K562 (cell line): ENCODE data around the gene TSHZ1. TPM values are rescaled to one million over a fixed set of nuclear protein-coding genes. Genes with fewer than 3 reads are reported as not detected.

Experiments
- C11orf30 ChIP-seq: fragments of 450-650 bp; IDR thresholded peaks from 2 replicates; pipeline ENCODE4 v1.6.1; 2016; ENCODE audit warnings: low read depth, mild to moderate bottlenecking
- ETV6 ChIP-seq, 3 experiments: fragments of 150-350 bp in 1 of 3; sonication (generic) in 1 of 3; formaldehyde crosslinking in 1 of 3; IDR thresholded peaks; 2 replicates each; pipeline versions ENCODE4 v1.6.1 to v1.8.0; 2014 to 2022; ENCODE audit warnings: borderline replicate concordance in 2 of 3, low read depth in 2 of 3, antibody characterized with exemption in 1 of 3, low read length in 1 of 3, mild to moderate bottlenecking in 1 of 3, missing genetic modification reagents in 1 of 3
- NFATC3 ChIP-seq: fragments of 450-650 bp; IDR thresholded peaks from 2 replicates; pipeline ENCODE4 v1.6.1; 2017; ENCODE audit warnings: mild to moderate bottlenecking
- ZBTB7A ChIP-seq: IDR thresholded peaks from 2 replicates; pipeline ENCODE4 v1.6.1; 2011; ENCODE audit warnings: low read depth, mild to moderate bottlenecking, low read length, moderate library complexity, borderline replicate concordance; ENCODE audit not compliant: control insufficient read depth
- ZKSCAN1 ChIP-seq: fragments of 150-350 bp; IDR thresholded peaks from 2 replicates; pipeline ENCODE4 v1.6.1; 2016; ENCODE audit warnings: low read depth, low read length
- polyA plus RNA-seq, 8 experiments: library from polyadenylated mRNA; depleted of rRNA in 4 of 8; stranded (reverse) in 5 of 8; unstranded in 3 of 8; fragments of >200 nt; fragmentation: Nextera tagmentation in 2 of 8; fragmentation: Illumina TruSeq in 1 of 8; extraction: Ambion mirVana in 2 of 8; extraction: Trizol in 1 of 8; gene quantifications; 2 replicates each; pipeline versions ENCODE4 v1.2.1 to v1.2.3, GENCODE V29; 2011 to 2014; ENCODE audit warnings: inconsistent platforms in 1 of 8, missing spikeins in 1 of 8
- total RNA-seq, 7 experiments: library from RNA; depleted of rRNA in 6 of 7; stranded (reverse); fragments of >200 nt in 6 of 7; fragmentation: Illumina TruSeq in 2 of 7; extraction: Trizol in 2 of 7; gene quantifications; 2 replicates each; pipeline versions ENCODE4 v1.2.1 to v1.2.3, GENCODE V29; 2011 to 2021; ENCODE audit warnings: low replicate concordance in 1 of 7
- TF ChIP-seq, protein P1 (sequence below), 2 experiments: fragments of 150-350 bp in 1 of 2; IDR thresholded peaks; 2 replicates each; pipeline ENCODE4 v1.6.1; 2012 to 2016; ENCODE audit warnings: low read depth in 2 of 2, low read length in 2 of 2, mild to moderate bottlenecking in 1 of 2, moderate library complexity in 1 of 2
- TF ChIP-seq, protein P2 (sequence below), 2 experiments: fragments of 450-650 bp; IDR thresholded peaks; 2 replicates each; pipeline ENCODE4 v1.6.1; 2016; ENCODE audit warnings: mild to moderate bottlenecking in 2 of 2, borderline replicate concordance in 1 of 2, low read depth in 1 of 2, moderate library complexity in 1 of 2

TSHZ1 gene
- total and polyA plus RNA-seq, 9 of the 15 experiments (the other 6 are each of a cell fraction or from before 2014, with no cell fraction given), result 1.1 to 7.2 (median 2.7) TPM

DNA sequence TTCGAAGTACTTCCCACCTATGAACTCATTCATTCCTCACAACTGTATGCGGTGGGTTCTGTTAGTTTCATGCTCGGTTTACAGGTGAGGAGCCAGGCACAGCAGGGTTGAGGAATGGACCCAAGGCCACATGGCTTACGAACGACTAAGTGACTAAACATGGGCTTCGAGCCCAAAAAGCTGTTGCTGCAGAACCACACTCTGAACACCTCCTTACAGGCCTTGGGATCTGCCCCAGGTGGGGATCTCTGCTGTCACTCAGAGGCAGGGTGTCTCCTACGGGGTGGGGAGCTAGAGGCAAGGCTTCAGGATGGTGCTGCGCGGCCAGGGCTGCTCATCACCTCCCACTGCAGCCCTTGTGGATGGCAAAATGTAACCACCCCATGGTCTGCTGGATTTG lies 80.9 kb downstream of the TSHZ1 start (continued):
- TF ChIP-seq NFATC3, result no peak
- no peak for TF ChIP-seq ZBTB7A
- TF ChIP-seq ETV6 (IDR thresholded peaks at IDR 0.05; ENCODE audit: borderline replicate concordance in 1 of 2, low read depth in 2 of 2, low read length in 1 of 2), result no peak
- TF ChIP-seq ETV6 (CRISPR knock-in tag; IDR thresholded peaks at IDR 0.05; ENCODE audit: borderline replicate concordance), result no peak
- TF ChIP-seq, protein P1, sequence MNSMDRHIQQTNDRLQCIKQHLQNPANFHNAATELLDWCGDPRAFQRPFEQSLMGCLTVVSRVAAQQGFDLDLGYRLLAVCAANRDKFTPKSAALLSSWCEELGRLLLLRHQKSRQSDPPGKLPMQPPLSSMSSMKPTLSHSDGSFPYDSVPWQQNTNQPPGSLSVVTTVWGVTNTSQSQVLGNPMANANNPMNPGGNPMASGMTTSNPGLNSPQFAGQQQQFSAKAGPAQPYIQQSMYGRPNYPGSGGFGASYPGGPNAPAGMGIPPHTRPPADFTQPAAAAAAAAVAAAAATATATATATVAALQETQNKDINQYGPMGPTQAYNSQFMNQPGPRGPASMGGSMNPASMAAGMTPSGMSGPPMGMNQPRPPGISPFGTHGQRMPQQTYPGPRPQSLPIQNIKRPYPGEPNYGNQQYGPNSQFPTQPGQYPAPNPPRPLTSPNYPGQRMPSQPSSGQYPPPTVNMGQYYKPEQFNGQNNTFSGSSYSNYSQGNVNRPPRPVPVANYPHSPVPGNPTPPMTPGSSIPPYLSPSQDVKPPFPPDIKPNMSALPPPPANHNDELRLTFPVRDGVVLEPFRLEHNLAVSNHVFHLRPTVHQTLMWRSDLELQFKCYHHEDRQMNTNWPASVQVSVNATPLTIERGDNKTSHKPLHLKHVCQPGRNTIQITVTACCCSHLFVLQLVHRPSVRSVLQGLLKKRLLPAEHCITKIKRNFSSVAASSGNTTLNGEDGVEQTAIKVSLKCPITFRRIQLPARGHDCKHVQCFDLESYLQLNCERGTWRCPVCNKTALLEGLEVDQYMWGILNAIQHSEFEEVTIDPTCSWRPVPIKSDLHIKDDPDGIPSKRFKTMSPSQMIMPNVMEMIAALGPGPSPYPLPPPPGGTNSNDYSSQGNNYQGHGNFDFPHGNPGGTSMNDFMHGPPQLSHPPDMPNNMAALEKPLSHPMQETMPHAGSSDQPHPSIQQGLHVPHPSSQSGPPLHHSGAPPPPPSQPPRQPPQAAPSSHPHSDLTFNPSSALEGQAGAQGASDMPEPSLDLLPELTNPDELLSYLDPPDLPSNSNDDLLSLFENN (IDR thresholded peaks at IDR 0.05; ENCODE audit: low read depth in 2 of 2, low read length in 2 of 2), result no peak
- TF ChIP-seq, protein P2, sequence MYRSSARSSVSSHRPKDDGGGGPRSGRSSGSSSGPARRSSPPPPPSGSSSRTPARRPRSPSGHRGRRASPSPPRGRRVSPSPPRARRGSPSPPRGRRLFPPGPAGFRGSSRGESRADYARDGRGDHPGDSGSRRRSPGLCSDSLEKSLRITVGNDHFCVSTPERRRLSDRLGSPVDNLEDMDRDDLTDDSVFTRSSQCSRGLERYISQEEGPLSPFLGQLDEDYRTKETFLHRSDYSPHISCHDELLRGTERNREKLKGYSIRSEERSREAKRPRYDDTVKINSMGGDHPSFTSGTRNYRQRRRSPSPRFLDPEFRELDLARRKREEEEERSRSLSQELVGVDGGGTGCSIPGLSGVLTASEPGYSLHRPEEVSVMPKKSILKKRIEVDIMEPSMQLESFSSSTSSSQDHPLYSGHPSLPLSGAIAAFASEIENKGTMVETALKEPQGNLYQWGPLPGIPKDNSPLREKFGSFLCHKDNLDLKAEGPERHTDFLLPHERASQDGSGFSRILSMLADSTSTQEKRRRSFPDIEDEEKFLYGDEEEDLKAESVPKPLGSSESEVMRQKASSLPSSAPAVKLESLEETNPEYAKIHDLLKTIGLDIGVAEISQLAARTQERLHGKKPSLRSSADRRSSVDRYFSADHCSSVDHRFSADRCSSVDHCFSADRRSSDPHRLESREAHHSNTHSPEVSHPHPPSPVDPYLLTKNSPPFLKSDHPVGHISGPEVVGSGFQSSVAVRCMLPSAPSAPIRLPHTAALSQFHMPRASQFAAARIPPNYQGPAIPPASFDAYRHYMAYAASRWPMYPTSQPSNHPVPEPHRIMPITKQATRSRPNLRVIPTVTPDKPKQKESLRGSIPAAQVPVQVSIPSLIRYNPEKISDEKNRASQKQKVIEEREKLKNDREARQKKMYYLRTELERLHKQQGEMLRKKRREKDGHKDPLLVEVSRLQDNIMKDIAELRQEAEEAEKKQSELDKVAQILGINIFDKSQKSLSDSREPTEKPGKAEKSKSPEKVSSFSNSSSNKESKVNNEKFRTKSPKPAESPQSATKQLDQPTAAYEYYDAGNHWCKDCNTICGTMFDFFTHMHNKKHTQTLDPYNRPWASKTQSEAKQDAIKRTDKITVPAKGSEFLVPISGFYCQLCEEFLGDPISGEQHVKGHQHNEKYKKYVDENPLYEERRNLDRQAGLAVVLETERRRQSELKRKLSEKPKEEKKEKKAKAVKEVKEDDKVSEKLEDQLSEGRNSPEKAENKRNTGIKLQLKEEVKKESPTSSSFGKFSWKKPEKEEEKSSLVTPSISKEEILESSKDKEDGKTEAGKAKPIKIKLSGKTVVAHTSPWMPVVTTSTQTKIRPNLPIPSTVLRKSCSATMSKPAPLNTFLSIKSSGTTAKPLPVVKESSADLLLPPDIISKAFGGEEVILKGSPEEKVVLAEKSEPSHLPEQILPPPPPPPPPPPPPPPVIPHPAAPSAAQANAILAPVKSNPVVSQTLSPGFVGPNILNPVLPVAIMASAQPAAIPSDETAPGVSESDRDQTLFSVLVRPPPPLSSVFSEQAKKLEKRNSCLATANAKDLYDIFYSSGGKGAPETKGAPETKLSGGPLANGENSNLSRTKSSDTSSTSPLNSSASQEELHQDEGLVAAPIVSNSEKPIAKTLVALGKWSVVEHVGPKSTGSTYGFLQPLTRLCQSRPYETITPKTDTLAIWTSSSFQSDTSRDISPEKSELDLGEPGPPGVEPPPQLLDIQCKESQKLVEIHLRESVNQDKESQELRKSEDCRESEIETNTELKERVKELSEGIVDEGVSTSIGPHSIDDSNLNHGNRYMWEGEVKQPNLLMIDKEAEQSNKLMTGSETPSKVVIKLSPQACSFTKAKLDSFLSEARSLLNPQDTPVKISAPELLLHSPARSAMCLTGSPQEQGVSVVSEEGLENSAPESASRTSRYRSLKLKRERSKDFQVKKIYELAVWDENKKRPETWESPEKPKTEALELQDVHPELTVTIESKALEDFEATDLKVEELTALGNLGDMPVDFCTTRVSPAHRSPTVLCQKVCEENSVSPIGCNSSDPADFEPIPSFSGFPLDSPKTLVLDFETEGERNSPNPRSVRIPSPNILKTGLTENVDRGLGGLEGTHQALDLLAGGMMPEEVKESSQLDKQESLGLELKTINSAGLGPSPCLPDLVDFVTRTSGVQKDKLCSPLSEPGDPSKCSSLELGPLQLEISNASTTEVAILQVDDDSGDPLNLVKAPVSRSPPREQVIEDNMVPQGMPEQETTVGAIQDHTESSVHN (IDR thresholded peaks at IDR 0.05; ENCODE audit: borderline replicate concordance in 1 of 2, low read depth in 1 of 2), result no peak
- TF ChIP-seq ZKSCAN1, result no peak
- no peak for TF ChIP-seq C11orf30
